GM19438 (cell line): Measurements from ENCODE around the gene CYSLTR2.

ENCODE experiments used
- ATAC-seq: cut with Tn5 transposase; IDR thresholded peaks from one replicate; pipeline ENCODE4 v1.9.1; 2021; ENCODE audit warnings: low read depth; ENCODE audit not compliant: unreplicated experiment

The CYSLTR2 gene

DNA sequence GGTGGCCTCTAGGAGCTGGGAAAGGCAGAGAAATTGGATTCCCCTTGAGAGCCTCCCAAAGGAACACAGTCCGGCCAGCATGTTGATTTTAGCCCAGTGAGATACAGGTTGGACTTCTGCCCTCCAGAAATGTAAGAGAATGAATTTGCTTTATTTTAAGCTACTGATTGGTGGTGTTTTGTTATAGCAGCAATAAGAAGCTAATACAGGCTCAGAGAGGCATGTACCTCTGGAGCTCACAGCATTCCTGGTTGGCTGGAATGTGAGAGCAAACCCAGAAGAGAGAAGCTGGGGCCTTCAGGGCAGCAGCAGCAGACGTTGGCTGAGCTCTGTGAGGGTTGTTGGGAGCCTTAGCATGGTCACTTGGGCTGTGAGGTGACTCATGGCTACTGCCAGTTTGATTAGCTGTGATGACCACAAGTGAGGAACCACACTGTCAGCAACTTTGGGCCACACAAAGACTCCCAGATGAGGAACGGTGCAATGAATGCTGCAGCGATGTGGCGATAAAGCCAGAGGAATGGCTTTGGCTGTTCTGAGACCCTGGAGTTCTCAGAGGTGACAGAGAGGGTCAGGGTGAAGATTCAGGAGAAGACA lies 80.1 kb downstream of the CYSLTR2 start:
- ATAC-seq = no peak

DNA sequence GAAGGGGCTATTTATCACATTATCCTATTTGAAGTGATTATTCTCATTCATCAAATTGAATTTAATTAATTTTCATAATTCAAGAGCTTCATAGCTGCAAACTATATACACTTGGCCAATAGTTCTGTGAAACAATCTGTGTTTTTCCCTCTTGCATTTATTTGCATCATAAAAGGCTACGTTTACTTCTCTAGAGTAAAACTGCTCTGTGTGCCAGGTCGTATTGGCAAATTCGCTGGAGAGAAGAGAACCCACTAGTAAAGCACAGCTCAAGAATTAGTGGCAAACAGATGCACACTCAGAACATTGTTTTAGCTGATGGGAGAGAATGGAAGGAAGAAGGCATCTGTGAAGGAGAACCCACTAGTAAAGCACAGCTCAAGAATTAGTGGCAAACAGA lies 81.8 kb downstream of the CYSLTR2 start:
- no peak for ATAC-seq

DNA sequence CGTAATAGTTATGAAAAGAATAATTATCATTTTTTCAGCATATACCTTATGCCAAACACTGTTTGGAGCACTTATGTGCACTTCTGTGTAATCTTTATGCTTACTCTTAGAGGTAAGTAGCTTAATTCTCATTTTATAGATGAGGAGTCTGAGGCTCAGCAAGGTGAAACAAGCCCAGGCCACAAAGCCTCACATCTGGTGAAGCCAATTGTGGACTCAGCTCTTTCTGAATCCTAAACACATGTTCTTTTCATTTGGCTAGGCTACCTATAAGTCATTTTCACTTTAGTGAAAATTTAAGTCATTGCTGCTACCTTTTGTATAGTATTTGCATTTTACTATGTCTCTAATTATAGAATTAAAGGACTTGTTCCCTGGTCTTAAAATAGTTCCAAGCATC lies 84.0 kb downstream of the CYSLTR2 start:
- no peak for ATAC-seq

DNA sequence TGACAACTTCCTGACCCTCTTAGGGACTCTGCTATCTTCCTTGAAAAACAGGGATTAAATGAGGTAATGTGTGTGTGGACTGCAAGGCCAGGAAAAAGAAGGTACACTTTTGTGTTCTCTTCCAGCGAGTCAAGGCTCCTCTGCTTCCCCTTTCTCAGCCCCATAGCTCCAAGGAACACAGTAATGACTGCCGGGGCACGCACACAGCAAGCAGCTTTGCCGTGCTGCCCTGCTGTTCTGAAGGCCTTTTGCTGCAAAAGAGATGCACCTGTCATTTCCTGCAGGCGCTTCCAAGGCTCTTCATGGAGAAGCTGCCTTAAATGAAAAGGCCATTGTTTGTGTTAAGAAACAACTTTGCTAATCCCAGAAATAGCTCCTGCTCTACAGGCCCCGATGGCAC lies 84.6 kb downstream of the CYSLTR2 start:
- ATAC-seq = no peak

DNA sequence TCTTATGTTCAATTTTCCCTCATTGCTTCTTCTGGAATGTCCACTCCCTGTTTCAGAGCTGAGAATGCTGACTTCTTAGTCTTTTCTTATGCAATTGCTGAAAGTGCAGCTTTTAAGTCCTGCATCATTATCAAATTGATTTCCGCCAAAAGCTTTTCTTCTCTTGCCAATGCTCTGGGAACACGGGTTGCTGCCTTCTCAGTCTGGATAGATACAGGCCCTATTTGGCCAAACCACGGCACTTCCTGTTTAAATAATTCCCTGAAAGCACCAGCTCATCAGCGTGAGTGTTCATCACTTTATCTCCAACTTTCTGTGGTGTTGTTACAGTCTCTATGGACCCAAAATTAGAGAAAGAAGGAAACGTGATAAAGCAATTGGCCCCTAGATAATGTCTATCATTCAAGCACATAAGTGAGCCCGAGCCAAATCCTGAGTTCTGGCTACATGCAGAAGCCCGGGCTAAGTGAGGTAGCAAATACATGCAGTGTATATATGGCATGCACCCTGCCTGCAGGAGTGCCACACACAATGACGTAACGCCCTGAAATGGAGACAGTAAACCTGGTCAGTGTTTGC lies 85.7 kb downstream of the CYSLTR2 start:
- no peak for ATAC-seq

DNA sequence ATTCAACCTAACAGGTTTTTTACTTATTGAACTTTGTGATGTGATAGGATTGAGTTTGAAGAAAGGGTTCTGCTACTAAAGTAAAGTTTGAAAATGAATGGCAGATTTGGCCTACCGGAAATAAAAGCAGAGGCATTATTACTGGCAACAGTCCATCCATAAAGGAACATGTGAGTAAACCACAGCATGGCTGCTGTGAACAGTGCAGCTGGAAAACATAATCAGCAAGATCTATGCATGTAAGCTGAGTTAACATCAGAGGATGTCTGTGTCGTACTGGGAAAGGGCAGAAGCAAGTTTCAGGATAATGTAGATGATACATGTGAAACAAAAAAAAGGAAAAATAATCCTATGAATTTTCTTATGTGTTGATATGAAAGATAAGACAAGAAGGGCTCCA lies 87.6 kb downstream of the CYSLTR2 start:
- ATAC-seq = no peak

DNA sequence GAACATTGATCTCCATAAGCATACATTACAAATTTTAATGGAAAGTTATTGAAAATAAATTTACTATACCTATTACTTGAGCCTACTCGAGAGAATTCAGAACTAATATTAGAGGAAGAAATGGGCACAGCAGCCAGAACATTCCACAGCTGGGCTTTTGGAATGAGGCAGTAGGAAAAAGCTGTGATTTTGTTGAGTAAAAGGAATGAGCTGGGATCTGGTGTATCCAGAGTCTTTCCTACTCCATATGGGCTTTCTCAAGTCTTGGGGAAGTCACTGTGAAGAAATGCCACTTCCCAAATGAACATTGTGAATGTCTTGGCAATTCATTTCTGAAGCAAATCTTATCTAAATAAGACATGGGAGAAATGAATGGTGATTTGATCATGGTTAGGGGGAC lies 93.1 kb downstream of the CYSLTR2 start:
- ATAC-seq = no peak

DNA sequence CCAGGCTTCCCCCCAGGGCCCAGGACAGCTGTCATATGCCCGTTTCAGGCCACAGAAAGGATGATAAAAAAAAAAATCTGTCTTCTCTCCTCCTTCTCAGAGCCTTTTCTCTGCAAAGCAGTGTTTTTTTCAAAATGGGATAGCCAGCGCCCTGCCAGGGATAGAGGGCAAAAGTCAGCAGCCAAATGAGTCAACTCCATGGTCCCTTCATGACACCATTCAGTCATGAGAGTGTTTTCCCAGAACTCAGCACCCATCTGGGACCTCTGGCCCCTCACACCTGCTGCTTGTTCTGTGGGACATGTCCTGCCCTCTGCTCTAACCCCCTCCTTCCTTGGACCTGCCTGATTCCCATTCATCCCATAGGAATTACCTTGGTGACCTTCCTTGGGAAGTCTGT lies 95.0 kb downstream of the CYSLTR2 start:
- no peak for ATAC-seq

DNA sequence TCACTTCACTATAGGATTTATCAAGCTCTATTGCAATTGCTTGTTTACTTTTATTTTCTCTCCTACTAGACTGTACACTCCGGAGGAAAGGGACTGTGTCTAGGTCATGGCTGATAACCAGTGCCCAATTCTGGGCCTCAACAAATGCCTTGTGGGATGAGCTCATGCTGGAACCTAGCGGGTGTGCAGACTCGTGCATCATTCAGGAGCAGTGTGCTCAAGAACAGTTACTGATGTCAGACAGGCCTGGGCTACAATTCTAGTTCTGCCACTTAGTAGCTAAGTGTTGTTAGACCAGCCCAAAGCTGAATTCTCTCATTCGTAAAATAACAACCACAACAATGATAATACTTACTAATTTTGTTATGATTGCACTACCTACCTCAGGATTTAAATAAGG lies 95.4 kb downstream of the CYSLTR2 start:
- ATAC-seq = no peak

DNA sequence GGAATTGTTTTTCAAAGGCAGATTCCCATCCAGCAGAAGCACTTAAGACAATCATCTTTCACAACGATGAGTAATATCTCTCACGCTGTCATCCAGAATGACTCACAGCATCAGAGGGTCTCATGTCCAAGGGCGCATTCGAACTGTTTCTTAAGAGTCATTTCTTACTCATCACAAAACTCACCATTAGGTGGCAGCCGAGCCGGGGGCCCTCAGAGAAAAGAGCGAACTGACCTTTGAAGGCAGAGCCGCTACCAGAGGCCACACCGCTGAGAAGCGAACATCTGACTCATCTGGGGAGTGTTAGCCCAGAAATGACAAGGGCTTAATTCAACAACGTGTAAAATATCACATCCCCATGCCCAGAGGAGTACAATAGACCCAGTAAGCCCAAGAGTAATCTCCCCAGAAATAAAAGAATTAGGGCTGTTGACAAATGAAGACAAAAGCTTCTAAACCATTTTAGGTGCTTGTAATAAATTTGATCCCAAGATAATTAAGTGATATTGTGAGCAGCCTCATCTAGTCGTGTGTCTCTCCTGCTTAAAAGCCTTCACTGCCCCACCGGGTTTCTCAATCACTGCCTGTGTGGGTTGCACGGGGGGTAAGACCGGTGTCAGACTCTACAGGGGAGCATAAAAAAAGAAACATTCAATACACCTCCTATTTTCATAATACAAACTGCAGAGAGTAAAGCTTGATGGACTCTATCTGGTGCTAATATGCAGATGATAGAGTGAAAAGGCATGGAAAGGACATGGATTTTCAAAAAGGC lies 96.2 kb downstream of the CYSLTR2 start:
- peak; percentile 94 for ATAC-seq

DNA sequence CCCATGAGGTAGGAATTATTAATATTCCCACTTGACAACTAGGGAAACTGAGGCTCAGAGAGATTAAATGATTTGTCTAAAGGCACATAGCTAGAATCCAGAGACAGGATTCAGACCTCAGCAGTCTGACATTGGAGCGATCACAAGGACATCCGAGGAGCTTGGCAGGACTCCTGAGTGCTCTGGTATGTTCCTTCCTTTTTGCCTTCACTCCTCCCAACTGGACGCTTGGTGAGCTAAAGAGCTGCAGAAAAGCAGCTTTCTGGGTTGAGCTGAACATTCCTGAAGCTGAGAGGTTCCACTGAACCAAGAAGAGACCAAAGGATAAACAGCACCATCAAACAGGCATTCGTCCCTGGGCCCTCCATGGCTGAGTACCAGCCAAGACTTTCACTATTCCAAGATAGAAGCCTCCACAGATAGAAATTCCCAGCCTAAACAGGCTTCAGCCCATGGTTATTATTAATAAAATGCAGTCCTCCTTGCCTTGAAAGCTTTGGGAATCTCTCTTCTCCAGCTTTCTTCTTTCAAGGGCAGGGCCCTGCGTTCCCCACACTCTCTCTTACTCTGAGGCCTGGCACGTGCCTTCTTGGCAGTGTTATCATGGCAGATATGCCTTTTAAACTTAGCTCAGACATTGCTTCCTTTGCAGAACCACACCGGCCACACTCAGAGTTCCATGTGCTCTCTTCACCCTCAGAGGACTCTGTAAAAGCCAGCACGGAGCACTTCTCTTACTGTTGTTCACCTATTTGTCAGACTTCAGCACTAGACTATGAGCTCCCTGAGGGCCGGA lies 97.1 kb downstream of the CYSLTR2 start:
- ATAC-seq = no peak

DNA sequence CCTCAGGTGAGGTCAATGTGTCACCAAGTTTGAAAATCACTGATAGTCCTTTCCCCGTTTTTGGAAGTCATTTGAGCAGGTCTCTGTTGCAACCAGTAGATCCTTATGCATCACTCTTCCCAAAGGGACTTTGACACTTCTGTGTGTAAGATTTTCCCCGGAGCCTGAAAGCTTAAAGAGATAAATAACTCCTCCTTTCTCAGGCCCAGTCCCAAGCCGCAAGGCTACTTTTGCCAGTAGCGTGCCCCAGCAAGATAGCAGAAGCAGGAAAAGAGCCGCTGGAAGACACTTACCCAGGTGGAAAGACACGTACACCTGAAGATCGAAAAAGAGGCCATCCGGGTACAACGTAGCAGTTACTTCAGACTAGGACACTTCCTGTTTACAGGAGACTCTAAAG lies 106.9 kb downstream of the CYSLTR2 start:
- no peak for ATAC-seq
